HG03565 (cell line): ENCODE data around the gene FUZ.

Source experiments
- ATAC-seq: cut with Tn5 transposase; IDR thresholded peaks from one replicate; pipeline ENCODE4 v1.9.1; 2021; ENCODE audit warnings: mild to moderate bottlenecking, moderate library complexity; ENCODE audit not compliant: unreplicated experiment

Gene FUZ

GRCh38 chr19:49761249-49761624 lies 51.9 kb downstream of the FUZ start:
- no peak for ATAC-seq

DNA sequence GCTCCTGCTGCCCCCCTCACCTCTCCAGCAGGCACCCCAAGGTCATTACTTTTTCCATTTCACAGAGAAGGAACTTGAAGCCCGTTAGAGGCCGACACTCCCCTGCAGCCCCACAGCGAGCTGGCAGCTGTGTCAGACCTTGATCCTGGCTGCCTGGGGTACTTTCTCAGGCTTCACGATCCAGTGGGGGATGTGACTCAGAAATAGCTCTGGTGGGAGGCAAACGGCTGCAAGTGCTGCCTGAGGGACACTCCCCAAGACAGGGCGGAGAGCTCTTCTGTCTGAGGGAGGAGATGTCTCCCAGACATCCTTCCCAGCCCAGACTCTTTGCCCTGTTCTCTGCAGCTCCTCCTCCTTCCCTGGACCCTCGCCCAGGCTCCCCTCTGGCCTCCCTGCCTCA lies 54.8 kb downstream of the FUZ start:
- no peak for ATAC-seq
